Activated T-helper 17 cell treated with anti-CD3 and anti-CD28 coated beads, Interleukin-2, amount 50 U/mL, for 72 hours (primary cell): ENCODE data around the gene PAQR5. TPM values are rescaled to one million over a fixed set of nuclear protein-coding genes. Genes with fewer than 3 reads are reported as not detected.

Source experiments
- ATAC-seq: fragments of 150-1000 bp; cut with Tn5 transposase; replicated peaks from 2 replicates; pipeline ENCODE4 v1.10.0; 2021; ENCODE audit warnings: mild to moderate bottlenecking, moderate library complexity
- H3K27ac Mint-ChIP-seq: one replicate; pipeline ENCODE4 v1.8.0; 2022; ENCODE audit warnings: mixed read lengths
- H3K27me3 Mint-ChIP-seq: one replicate; pipeline ENCODE4 v1.8.0; 2022; ENCODE audit warnings: mixed read lengths
- H3K36me3 Mint-ChIP-seq: one replicate; pipeline ENCODE4 v1.8.0; 2022; ENCODE audit warnings: low read depth, mild to moderate bottlenecking, mixed read lengths
- H3K4me1 Mint-ChIP-seq: one replicate; pipeline ENCODE4 v1.8.0; 2022; ENCODE audit warnings: mixed read lengths
- H3K4me3 Mint-ChIP-seq: one replicate; pipeline ENCODE4 v1.8.0; 2022; ENCODE audit warnings: mild to moderate bottlenecking, mixed read lengths
- H3K9me3 Mint-ChIP-seq: one replicate; pipeline ENCODE4 v1.8.0; 2022; ENCODE audit warnings: mixed read lengths
- total RNA-seq, 2 donors: library from RNA; stranded (reverse); gene quantifications; one replicate each; pipeline ENCODE4 v1.2.3, GENCODE V29; 2022

Gene PAQR5
- total RNA-seq, 2 donors from 2014 or later, result not detected

DNA sequence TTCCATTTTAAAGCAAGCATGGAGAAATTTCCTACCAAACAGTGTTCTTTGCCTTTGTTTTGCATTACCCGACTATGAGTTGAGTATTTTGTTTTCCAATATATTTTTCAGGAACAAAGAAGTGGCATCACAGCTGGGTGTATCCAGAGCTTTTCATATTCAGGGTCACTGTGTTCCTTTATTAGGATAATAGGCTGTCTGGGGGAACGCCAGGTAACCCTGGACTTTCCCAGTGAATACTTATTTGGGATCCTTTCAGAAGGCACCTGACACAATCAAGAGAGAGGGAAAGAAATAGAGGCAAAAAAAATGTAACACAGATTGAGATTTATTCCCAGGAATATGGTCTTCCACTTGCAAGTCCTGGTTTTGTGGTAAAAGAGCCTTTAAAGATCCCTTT is 44.4 kb downstream of the PAQR5 start:
- no peak for ATAC-seq
- Mint-ChIP-seq H3K4me1 (no peaks in the 10 kb centered on the region), H3K4me3 (no peak overlapping the region), H3K36me3 (no peaks in the 10 kb centered on the region), H3K27ac (no peak overlapping the region), H3K9me3 (no peaks in the 10 kb centered on the region), H3K27me3 (peaks cover 3% of the 10 kb centered on the region)

DNA sequence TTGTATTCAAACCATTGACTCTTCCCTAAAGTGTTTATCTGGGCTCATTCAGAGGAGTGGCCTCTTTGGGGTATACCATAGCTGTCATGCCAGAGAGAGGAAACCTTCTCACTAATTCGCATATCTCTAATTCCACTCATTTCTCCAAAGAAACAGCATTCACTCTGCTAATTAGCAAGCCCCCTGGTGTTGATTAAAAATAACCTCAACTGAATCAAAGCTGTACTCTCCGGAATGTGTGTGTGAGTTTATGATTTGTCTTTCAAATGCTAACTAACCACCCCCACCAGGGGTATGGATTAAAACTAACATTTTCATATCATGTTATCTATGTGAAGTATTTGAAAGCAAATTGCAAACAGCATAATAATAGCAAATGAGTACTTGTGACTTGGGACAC is 45.5 kb downstream of the PAQR5 start:
- Mint-ChIP-seq H3K27me3 (peaks cover 3% of the 10 kb centered on the region), H3K27ac (no peak overlapping the region), H3K4me1 (no peaks in the 10 kb centered on the region), H3K36me3 (no peaks in the 10 kb centered on the region), H3K4me3 (no peak overlapping the region), H3K9me3 (no peaks in the 10 kb centered on the region)
- ATAC-seq, result no peak

GRCh38 chr15:69346112-69346511 is 47.4 kb downstream of the PAQR5 start:
- ATAC-seq, result no peak
- peaks cover 3% of the 10 kb centered on the region for H3K27me3 Mint-ChIP-seq
- H3K4me3 Mint-ChIP-seq, result no peak overlapping the region

DNA sequence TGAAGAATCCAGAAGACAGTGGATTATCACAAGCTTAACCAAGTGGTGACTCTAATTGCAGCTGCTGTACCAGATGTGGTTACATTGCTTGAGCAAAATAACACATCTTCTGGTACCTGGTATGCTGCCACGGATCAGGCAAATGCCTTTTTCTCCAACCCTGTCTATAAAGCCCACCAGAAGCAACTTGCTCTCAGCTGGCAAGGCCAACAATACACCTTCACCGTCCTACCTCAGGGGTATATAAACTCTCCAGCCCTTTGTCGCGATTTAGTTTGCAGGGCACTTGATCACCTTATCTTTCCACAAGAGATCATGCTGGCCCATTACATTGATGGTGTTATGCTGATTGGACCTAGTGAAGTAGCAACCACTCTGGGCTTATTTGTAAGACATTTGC is 52.6 kb downstream of the PAQR5 start:
- no peaks in the 10 kb centered on the region for H3K4me1 Mint-ChIP-seq
- no peaks in the 10 kb centered on the region for H3K27me3 Mint-ChIP-seq
- no peak for ATAC-seq
- H3K4me3 Mint-ChIP-seq, result no peak overlapping the region
- no peaks in the 10 kb centered on the region for H3K36me3 Mint-ChIP-seq
- H3K27ac Mint-ChIP-seq, result no peak overlapping the region
- no peaks in the 10 kb centered on the region for H3K9me3 Mint-ChIP-seq

More at GRCh38 chr15:69346112-69346511, 47.4 kb downstream of the PAQR5 start:
- no peaks in the 10 kb centered on the region for H3K9me3 Mint-ChIP-seq
- H3K36me3 Mint-ChIP-seq, result no peaks in the 10 kb centered on the region
- H3K27ac Mint-ChIP-seq, result no peak overlapping the region
- H3K4me1 Mint-ChIP-seq, result no peaks in the 10 kb centered on the region

DNA sequence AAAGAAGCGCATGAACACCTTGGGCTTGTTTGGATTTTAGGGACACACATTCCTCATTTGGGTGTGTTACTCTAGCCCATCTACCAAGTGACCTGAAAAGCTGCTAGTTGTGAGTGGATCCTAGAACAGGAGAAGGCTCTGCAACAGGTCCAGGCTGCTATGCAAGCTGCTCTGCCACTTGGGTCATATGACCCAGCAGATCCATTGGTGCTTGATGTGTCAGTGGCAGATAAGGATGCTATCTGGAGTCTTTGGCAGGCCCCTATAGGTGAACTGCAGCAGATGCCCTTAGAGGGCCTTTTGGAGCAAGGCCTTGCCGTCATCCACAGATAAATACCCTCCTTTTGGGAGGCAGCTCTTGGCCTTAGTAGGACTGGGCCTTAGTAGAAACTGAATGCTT is 53.2 kb downstream of the PAQR5 start:
- Mint-ChIP-seq H3K4me3 (no peak overlapping the region), H3K4me1 (no peaks in the 10 kb centered on the region), H3K27me3 (peaks cover under 1% of the 10 kb centered on the region), H3K9me3 (no peaks in the 10 kb centered on the region), H3K36me3 (no peaks in the 10 kb centered on the region), H3K27ac (no peak overlapping the region)
- ATAC-seq, result no peak

DNA sequence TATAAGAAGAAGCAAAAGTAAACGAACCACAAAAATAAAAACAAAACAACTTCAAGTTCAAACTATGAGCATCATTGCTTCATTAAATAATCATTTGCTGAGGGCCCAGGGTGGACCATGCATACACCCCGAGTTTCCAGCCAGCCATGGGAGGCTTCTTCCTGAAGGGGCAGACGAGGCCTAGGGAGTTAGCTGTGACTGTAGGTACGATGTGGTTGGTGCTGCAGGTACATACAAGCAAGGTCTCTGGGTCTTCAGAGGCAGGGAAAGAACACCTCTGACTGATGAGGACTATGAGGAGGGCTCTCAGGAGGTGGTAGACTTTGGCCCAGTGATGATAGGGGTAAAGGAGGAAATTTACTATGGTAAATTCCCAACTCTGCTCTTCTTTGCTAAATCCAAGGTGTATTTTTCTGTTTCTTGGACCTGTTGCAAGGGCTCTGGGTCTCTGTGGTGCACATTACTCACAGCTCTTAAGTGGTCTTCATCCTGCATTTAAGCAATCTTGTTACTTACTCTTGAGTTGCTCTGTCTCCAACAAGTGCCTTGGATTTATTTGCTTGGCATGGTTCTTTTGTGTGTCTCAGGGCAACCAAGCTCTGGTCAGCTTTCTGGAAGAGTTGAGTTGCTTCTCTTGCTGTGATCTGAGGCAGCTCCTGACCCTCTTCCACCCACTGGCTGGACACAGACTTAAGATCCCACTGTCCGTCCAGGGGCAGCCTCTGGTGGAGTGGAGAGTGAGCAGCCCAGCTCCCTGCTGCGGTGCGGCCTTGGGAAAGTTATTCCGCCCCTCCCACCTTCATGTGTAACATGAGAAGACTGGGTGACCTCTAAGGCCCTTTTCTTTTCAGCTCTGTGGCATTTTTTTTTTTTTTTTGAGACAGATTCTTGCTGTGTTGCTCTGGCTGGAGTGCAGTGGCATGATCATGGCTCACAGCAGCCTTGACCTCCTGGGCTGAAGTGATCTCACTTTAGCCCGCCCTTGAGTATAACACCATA is 59.4 kb downstream of the PAQR5 start:
- Mint-ChIP-seq H3K27ac (no peak overlapping the region), H3K4me1 (no peaks in the 10 kb centered on the region), H3K27me3 (peaks cover 3% of the 10 kb centered on the region), H3K4me3 (no peak overlapping the region), H3K36me3 (no peaks in the 10 kb centered on the region), H3K9me3 (no peaks in the 10 kb centered on the region)
- ATAC-seq, result no peak

- Mint-ChIP-seq H3K9me3 (no peaks in the 10 kb centered on the region), H3K36me3 (no peaks in the 10 kb centered on the region), H3K27me3 (peaks cover 3% of the 10 kb centered on the region), H3K4me3 (no peak overlapping the region), H3K27ac (no peak overlapping the region), H3K4me1 (no peaks in the 10 kb centered on the region)
- no peak for ATAC-seq
These were observed 60.1 kb downstream of the PAQR5 start for GRCh38 chr15:69358850-69359249.

DNA sequence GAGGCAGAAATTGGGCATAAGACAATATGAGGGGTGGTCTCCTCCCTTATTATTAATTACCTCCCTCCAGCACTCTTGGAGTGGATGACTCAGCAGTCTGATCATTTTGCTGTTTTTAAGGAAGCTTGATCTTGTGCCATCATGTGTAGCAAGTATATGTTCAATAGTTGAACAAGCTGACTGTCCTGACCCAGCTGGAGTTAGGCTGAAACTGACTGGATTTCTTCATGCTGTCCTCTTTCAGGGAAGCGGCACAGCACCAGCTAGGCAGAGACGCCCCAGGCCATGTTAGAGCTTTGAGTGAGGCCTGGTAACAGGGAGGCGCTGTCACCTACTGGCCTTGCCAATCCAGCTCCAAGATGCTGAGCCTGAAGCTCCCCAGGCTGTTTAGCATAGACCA is 61.0 kb downstream of the PAQR5 start:
- H3K9me3 Mint-ChIP-seq, result no peaks in the 10 kb centered on the region
- H3K27me3 Mint-ChIP-seq, result peaks cover 3% of the 10 kb centered on the region
- ATAC-seq, result no peak
- no peak overlapping the region for H3K27ac Mint-ChIP-seq
- no peaks in the 10 kb centered on the region for H3K4me1 Mint-ChIP-seq
- H3K4me3 Mint-ChIP-seq, result no peak overlapping the region
- no peaks in the 10 kb centered on the region for H3K36me3 Mint-ChIP-seq

- Mint-ChIP-seq H3K36me3 (no peaks in the 10 kb centered on the region), H3K9me3 (no peaks in the 10 kb centered on the region), H3K27me3 (peaks cover 3% of the 10 kb centered on the region), H3K4me1 (no peaks in the 10 kb centered on the region), H3K27ac (no peak overlapping the region), H3K4me3 (no peak overlapping the region)
- ATAC-seq, result no peak
These were observed 61.9 kb downstream of the PAQR5 start for GRCh38 chr15:69360642-69361041.

DNA sequence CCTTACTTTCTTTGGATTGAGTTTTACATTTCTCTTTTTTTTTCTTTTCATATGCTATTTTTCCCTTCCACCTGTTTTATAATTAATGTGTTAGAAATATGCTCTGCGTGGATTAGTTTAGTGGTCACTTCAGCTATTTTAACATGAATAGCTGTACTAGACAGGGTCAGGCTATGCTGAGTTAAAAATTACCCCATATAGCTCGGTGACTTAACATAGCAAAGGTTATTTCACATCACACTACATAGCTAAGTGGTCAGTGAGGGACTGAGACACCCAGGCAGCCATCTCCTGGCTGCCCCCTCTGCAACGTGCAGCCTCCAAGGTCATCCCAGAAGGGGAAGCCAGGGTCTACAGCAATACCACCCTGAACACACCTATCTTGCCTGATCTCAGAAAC is 68.5 kb downstream of the PAQR5 start:
- Mint-ChIP-seq H3K27ac (no peak overlapping the region), H3K27me3 (peaks cover 5% of the 10 kb centered on the region), H3K36me3 (no peaks in the 10 kb centered on the region), H3K4me1 (no peaks in the 10 kb centered on the region), H3K9me3 (no peaks in the 10 kb centered on the region), H3K4me3 (no peak overlapping the region)
- ATAC-seq, result no peak

DNA sequence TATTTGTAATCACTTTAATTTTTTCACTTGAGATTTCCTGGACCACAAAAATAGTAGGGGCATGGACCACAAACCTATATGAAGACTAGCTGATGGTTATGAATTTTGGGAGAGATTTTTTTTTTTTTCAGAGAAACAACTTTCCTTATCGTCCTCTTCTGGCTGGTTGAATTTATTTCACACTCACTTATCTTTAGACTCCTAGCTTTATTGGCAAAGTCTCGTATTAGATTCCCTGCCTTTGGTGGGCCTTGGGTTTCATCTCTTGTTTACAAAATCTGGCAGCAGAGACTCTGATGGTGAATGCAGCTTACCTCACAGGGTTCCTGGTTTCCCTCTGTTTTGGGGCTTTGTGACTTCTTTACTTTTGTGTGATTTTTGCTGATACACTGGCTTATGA is 70.9 kb downstream of the PAQR5 start:
- Mint-ChIP-seq H3K4me1 (no peaks in the 10 kb centered on the region), H3K36me3 (no peaks in the 10 kb centered on the region), H3K9me3 (no peaks in the 10 kb centered on the region), H3K27ac (no peak overlapping the region), H3K27me3 (peaks cover 10% of the 10 kb centered on the region), H3K4me3 (no peak overlapping the region)
- ATAC-seq, result no peak

- ATAC-seq, result no peak
- H3K9me3 Mint-ChIP-seq, result no peaks in the 10 kb centered on the region
These were observed 74.7 kb downstream of the PAQR5 start for GRCh38 chr15:69373406-69373805.

GRCh38 chr15:69375151-69375790 is 76.6 kb downstream of the PAQR5 start:
- ATAC-seq, result no peak
- H3K27me3 Mint-ChIP-seq, result peaks cover 17% of the 10 kb centered on the region
- H3K4me3 Mint-ChIP-seq, result no peak overlapping the region
- no peaks in the 10 kb centered on the region for H3K4me1 Mint-ChIP-seq
- H3K27ac Mint-ChIP-seq, result no peak overlapping the region
- H3K36me3 Mint-ChIP-seq, result no peaks in the 10 kb centered on the region
- no peaks in the 10 kb centered on the region for H3K9me3 Mint-ChIP-seq

More at GRCh38 chr15:69373406-69373805, 74.7 kb downstream of the PAQR5 start:
- Mint-ChIP-seq H3K4me3 (no peak overlapping the region), H3K27me3 (peaks cover 12% of the 10 kb centered on the region), H3K36me3 (no peaks in the 10 kb centered on the region), H3K27ac (no peak overlapping the region), H3K4me1 (no peaks in the 10 kb centered on the region)

DNA sequence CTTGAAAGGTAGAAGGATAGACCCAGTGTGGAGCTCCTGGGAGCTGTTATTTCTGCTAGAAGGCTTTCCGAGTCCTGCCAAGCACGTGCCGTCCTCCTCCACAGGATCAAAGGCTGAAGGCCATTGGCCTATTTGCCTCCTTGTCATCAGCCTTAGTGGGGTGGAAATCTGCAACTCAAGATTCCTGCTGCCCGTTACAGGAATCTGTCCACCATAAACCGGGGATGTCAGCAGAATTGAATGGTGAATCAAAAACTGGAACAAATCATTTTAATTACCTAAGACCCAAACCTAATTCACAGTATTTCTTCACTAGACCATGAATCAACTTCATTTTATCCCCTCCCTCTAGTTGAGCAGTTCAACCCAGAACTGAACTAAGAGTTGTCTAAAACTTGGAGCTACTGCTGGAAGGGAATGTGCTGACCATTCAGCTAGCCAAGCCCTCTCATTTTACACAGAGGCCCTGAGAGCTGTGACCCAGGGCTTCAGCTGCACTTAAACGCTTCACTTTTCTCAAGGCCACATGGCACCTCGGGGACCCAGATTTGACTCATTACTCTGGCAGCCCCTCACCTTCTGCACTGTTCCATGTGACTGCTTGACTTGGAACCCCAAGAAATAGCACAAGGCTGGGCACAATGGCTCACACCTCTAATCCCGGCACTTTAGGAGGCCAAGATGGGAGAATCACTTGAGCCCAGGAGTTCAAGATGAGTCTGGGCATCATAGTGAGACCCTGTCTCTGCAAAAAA is 78.7 kb downstream of the PAQR5 start:
- Mint-ChIP-seq H3K4me3 (no peak overlapping the region), H3K4me1 (no peaks in the 10 kb centered on the region), H3K36me3 (no peaks in the 10 kb centered on the region), H3K27me3 (peaks cover 17% of the 10 kb centered on the region), H3K27ac (no peak overlapping the region), H3K9me3 (no peaks in the 10 kb centered on the region)
- ATAC-seq, result no peak
